Esophagus muscularis mucosa (tissue), 4 donors: Measurements from ENCODE around the gene STK33.

Experiments used
- CTCF ChIP-seq, 3 experiments: fragments of 200-600 bp in 2 of 3; fragments of 450-650 bp in 1 of 3; sonication (generic) in 2 of 3; IDR thresholded peaks; one replicate each; pipeline ENCODE4 v1.5.1; 2017 to 2019; ENCODE audit warnings: antibody characterized with exemption in 3 of 3, mild to moderate bottlenecking in 2 of 3, moderate library complexity in 1 of 3
- EP300 ChIP-seq: sonication (generic); formaldehyde crosslinking; IDR thresholded peaks from one replicate; pipeline ENCODE4 v1.6.1; 2017; ENCODE audit warnings: antibody characterized with exemption
- POLR2A ChIP-seq: fragments of 450-650 bp; IDR thresholded peaks from one replicate; pipeline ENCODE4 v1.6.1; 2017; ENCODE audit warnings: antibody characterized with exemption, moderate library complexity, mild to moderate bottlenecking, low read depth
- POLR2AphosphoS5 ChIP-seq, 2 donors: sonication (generic); formaldehyde crosslinking; IDR thresholded peaks; one replicate each; pipeline ENCODE4 v1.6.1; 2017; ENCODE audit warnings: antibody characterized with exemption in 2 of 2

GRCh38 chr11:8362491-8362890, 231.5 kb downstream of the STK33 start:
- TF ChIP-seq POLR2A: no peak
- TF ChIP-seq CTCF (IDR thresholded peaks at IDR 0.05): no peak
- no peak for TF ChIP-seq EP300
- no peak for TF ChIP-seq POLR2AphosphoS5 (IDR thresholded peaks at IDR 0.05)
